PC-3 (cell line): ENCODE measurements around the gene METTL17. TPM values are rescaled to one million over a fixed set of nuclear protein-coding genes. Genes with fewer than 3 reads are reported as not detected.

Experiments used
- ATAC-seq: fragments of 200-7000 bp; cut with Tn5 transposase; 2 replicates; pipeline ENCODE4 v1.9.1; 2020; ENCODE audit warnings: mild to moderate bottlenecking, moderate library complexity
- BruUV-seq: library from RNA; stranded (reverse); fragments of 400-500 nt; replicated peaks from 2 replicates; lab custom pipeline; 2021; lab: Mats Ljungman, UMichigan
- CTCF ChIA-PET: fragments of 300-600 bp; sonication (Branson Sonifier 250); formaldehyde crosslinking; loops from one replicate; lab custom pipeline; 2022; ENCODE audit warnings: antibody characterized with exemption; lab: Charles Lee
- POLR2A ChIA-PET: fragments of 300-600 bp; sonication (Branson Sonifier 250); formaldehyde crosslinking; loops from one replicate; lab custom pipeline; 2022; ENCODE audit warnings: antibody characterized with exemption; ENCODE audit not compliant: unreplicated experiment; lab: Charles Lee
- DNase-seq: peaks from one replicate; pipeline ENCODE4 v3.0.0-alpha.2; 2015
- H2AFZ ChIP-seq: fragments of 300-600 bp; sonication (generic); 2 replicates; pipeline ENCODE4 v1.6.0; 2016; ENCODE audit warnings: antibody characterized with exemption, low read length
- H3F3A ChIP-seq: fragments of 300-600 bp; sonication (generic); one replicate; pipeline ENCODE4 v1.6.0; 2017; ENCODE audit warnings: antibody characterized with exemption, low read length, control low read depth, mild to moderate bottlenecking; ENCODE audit not compliant: unreplicated experiment
- H3K27ac ChIP-seq: fragments of 300-600 bp; sonication (generic); 2 replicates; pipeline ENCODE4 v1.5.1; 2016; ENCODE audit warnings: mild to moderate bottlenecking, low read length
- H3K27me3 ChIP-seq: fragments of 300-600 bp; sonication (generic); 2 replicates; pipeline ENCODE4 v1.6.1; 2016; ENCODE audit warnings: low read length, mixed read lengths
- H3K36me3 ChIP-seq: fragments of 300-600 bp; sonication (generic); 2 replicates; pipeline ENCODE4 v1.6.1; 2016; ENCODE audit warnings: low read depth, mixed run types, low read length, mixed read lengths
- H3K4me1 ChIP-seq: fragments of 300-600 bp; sonication (generic); 2 replicates; pipeline ENCODE4 v1.5.1; 2016; ENCODE audit warnings: low read length; ENCODE audit not compliant: insufficient read depth
- H3K4me2 ChIP-seq: fragments of 300-600 bp; sonication (generic); 2 replicates; pipeline ENCODE4 v1.6.0; 2016; ENCODE audit warnings: low read length
- H3K4me3 ChIP-seq: fragments of 300-600 bp; sonication (generic); 2 replicates; pipeline ENCODE4 v1.5.1; 2016; ENCODE audit warnings: mild to moderate bottlenecking, low read length, mixed read lengths
- H3K79me2 ChIP-seq: fragments of 300-600 bp; sonication (generic); 2 replicates; pipeline ENCODE4 v1.6.1; 2017; ENCODE audit warnings: low read length, mixed read lengths
- H3K9ac ChIP-seq: fragments of 300-600 bp; sonication (generic); 2 replicates; pipeline ENCODE4 v1.6.0; 2016; ENCODE audit warnings: mild to moderate bottlenecking, low read length
- H3K9me2 ChIP-seq: fragments of 300-600 bp; sonication (generic); replicated peaks from 2 replicates; pipeline ENCODE4 v1.6.1; 2016; ENCODE audit warnings: mixed run types, low read length, mixed read lengths
- H3K9me3 ChIP-seq: fragments of 300-600 bp; sonication (generic); 2 replicates; pipeline ENCODE4 v1.6.1; 2016; ENCODE audit warnings: low read length, mixed read lengths
- H4K20me1 ChIP-seq: fragments of 300-600 bp; sonication (generic); 2 replicates; pipeline ENCODE4 v1.6.1; 2016; ENCODE audit warnings: low read length, mixed read lengths
- CTCF ChIP-seq: fragments of 300-600 bp; sonication (generic); conservative IDR thresholded peaks from 2 replicates; pipeline ENCODE4 v1.5.1; 2017; ENCODE audit warnings: antibody characterized with exemption, low read depth, mild to moderate bottlenecking, low read length
- EZH2 ChIP-seq: fragments of 300-600 bp; sonication (generic); IDR thresholded peaks from one replicate; pipeline ENCODE4 v1.6.1; 2017; ENCODE audit warnings: antibody characterized with exemption, mild to moderate bottlenecking, low read length; ENCODE audit not compliant: unreplicated experiment
- EZH2phosphoT487 ChIP-seq: fragments of 300-600 bp; sonication (generic); IDR thresholded peaks from 2 replicates; pipeline ENCODE4 v1.6.1; 2018; ENCODE audit warnings: mild to moderate bottlenecking, antibody characterized with exemption, low read length, borderline replicate concordance
- intact Hi-C: fragments of 100-400 bp; cut with micrococcal nuclease; formaldehyde crosslinking; loops from 2 replicates; pipeline ENCODE4 v1.9.0; 2023
- microRNA-seq: library from miRNA; unstranded; fragments of <30 nt; microRNA quantifications from one replicate; pipeline ENCODE4 v1.1.0, GENCODE V29; 2020; ENCODE audit not compliant: unreplicated experiment
- total RNA-seq: library from RNA; depleted of rRNA; stranded (reverse); fragments of >200 nt; gene quantifications from 2 replicates; pipeline ENCODE4 v1.2.3, GENCODE V29; 2014; rRNA removed

METTL17 gene
- total RNA-seq, 1 experiment from 2014 or later: 99.0 TPM

GRCh38 chr14:21043387-21043973, 53.7 kb downstream of the METTL17 start:
- intact Hi-C loops: loop anchor here (5.0 kb wide), 2 partner anchors 186 to 346 kb away; no protein-coding TSS in a partner anchor
- ATAC-seq (no peak), DNase-seq (no peak)
- Histone ChIP-seq H3K4me1 (no peaks in the 10 kb centered on the region), H4K20me1 (no peaks in the 10 kb centered on the region), H3K27ac (no peak overlapping the region), H3K9ac (no peak overlapping the region), H2AFZ (no peak overlapping the region), H3K4me3 (no peak overlapping the region), H3K36me3 (no peaks in the 10 kb centered on the region), H3K79me2 (no peaks in the 10 kb centered on the region), H3K27me3 (peaks cover 28% of the 10 kb centered on the region), H3F3A (no peaks in the 10 kb centered on the region), H3K9me2 (no peaks in the 10 kb centered on the region), H3K9me3 (no peaks in the 10 kb centered on the region), H3K4me2 (no peak overlapping the region)
- TF ChIP-seq EZH2 (no peak), CTCF (no peak)
- BruUV-seq: no TSS peak
- CTCF ChIA-PET: no interaction called here
- POLR2A ChIA-PET: no interaction called here

GRCh38 chr14:21043974-21044618, 54.3 kb downstream of the METTL17 start:
- ATAC-seq (no peak), DNase-seq (no peak)
- Histone ChIP-seq H3K36me3 (no peaks in the 10 kb centered on the region), H3K9ac (no peak overlapping the region), H3K4me3 (no peak overlapping the region), H3F3A (no peaks in the 10 kb centered on the region), H3K4me1 (no peaks in the 10 kb centered on the region), H3K9me2 (no peaks in the 10 kb centered on the region), H3K4me2 (no peak overlapping the region), H2AFZ (no peak overlapping the region), H3K27me3 (peaks cover 33% of the 10 kb centered on the region), H3K9me3 (no peaks in the 10 kb centered on the region), H4K20me1 (no peaks in the 10 kb centered on the region), H3K27ac (no peak overlapping the region), H3K79me2 (no peaks in the 10 kb centered on the region)
- BruUV-seq: no TSS peak
- TF ChIP-seq EZH2: no peak
- no peak for TF ChIP-seq CTCF
- TF ChIP-seq EZH2phosphoT487: no peak
- ChIA-PET POLR2A (no interaction called here), CTCF (no interaction called here)
- intact Hi-C loops: loop anchor here (5.0 kb wide), 2 partner anchors 187 to 347 kb away; no protein-coding TSS in a partner anchor

Small RNAs within 50 kb of the gene (microRNA-seq; reads per million reads assigned to microRNA genes)
- not detected for gene MIR6717

Other genes starting within 250 kb of the METTL17 start
- not detected in 2 replicates for gene EDDM3A, start 244.1 kb upstream of the METTL17 start, total RNA-seq
- not detected in 2 replicates for gene EDDM3B, start 221.6 kb upstream of the METTL17 start, total RNA-seq
- gene RNASE6, start 208.7 kb upstream of the METTL17 start, total RNA-seq: not detected in 2 replicates
- gene RNASE1, start 187.1 kb upstream of the METTL17 start, total RNA-seq: 0.23 and 0.51 TPM in 2 replicates
- not detected in 2 replicates for gene RNASE3, start 98.6 kb upstream of the METTL17 start, total RNA-seq
- not detected in 2 replicates for gene RNASE2, start 34.5 kb upstream of the METTL17 start, total RNA-seq
- gene SLC39A2, start 9.3 kb downstream of the METTL17 start, total RNA-seq: not detected in 2 replicates
- 4.0 and 4.7 TPM in 2 replicates for gene NDRG2, start 35.1 kb downstream of the METTL17 start, total RNA-seq
- gene TPPP2, start 40.2 kb downstream of the METTL17 start, total RNA-seq: not detected in 2 replicates
- gene RNASE13, start 44.8 kb downstream of the METTL17 start, total RNA-seq: not detected in 2 replicates
- gene RNASE7, start 52.4 kb downstream of the METTL17 start, total RNA-seq: not detected in 2 replicates
- gene RNASE8, start 67.8 kb downstream of the METTL17 start, total RNA-seq: not detected in 2 replicates
- 2.7 and 3.9 TPM in 2 replicates for gene ARHGEF40, start 80.3 kb downstream of the METTL17 start, total RNA-seq
- gene ZNF219, start 108.7 kb downstream of the METTL17 start, total RNA-seq: 5.7 and 6.0 TPM in 2 replicates
- not detected in 2 replicates for gene TMEM253, start 111.1 kb downstream of the METTL17 start, total RNA-seq
- gene OR5AU1, start 166.1 kb downstream of the METTL17 start, total RNA-seq: not detected in 2 replicates